Measurements from ENCODE around the gene PIK3R3. TPM values are rescaled to one million over a fixed set of nuclear protein-coding genes. Genes with fewer than 3 reads are reported as not detected.

The PIK3R3 gene
- total and polyA plus RNA-seq, 9 of the 15 experiments (the other 6 are each of a cell fraction or from before 2014, with no cell fraction given): 1.4 to 7.7 (median 4.6) TPM

- no peak overlapping the region for H2AFZ ChIP-seq (ENCODE audit: low read depth, low read length)
- in situ Hi-C loops (cut with MboI): no loop called here
- ATAC-seq (no peak), DNase-seq (ENCODE audit: extremely low read depth in 1 of 4, low spot score in 3 of 4) (no peak), FAIRE-seq (no peak)
- no TSS peak for BruUV-seq (replicated peaks)
- no peaks in the 10 kb centered on the region for H3K27me3 ChIP-seq (ENCODE audit: control insufficient read depth in 2 of 2, insufficient read depth in 2 of 2, low read length in 2 of 2)
- TF ChIP-seq, protein P1, sequence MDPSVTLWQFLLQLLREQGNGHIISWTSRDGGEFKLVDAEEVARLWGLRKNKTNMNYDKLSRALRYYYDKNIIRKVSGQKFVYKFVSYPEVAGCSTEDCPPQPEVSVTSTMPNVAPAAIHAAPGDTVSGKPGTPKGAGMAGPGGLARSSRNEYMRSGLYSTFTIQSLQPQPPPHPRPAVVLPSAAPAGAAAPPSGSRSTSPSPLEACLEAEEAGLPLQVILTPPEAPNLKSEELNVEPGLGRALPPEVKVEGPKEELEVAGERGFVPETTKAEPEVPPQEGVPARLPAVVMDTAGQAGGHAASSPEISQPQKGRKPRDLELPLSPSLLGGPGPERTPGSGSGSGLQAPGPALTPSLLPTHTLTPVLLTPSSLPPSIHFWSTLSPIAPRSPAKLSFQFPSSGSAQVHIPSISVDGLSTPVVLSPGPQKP (CRISPR knock-in tag; IDR thresholded peaks at IDR 0.05): no peak
- TF ChIP-seq, protein P2, sequence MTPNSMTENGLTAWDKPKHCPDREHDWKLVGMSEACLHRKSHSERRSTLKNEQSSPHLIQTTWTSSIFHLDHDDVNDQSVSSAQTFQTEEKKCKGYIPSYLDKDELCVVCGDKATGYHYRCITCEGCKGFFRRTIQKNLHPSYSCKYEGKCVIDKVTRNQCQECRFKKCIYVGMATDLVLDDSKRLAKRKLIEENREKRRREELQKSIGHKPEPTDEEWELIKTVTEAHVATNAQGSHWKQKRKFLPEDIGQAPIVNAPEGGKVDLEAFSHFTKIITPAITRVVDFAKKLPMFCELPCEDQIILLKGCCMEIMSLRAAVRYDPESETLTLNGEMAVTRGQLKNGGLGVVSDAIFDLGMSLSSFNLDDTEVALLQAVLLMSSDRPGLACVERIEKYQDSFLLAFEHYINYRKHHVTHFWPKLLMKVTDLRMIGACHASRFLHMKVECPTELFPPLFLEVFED (CRISPR knock-in tag; conservative IDR thresholded peaks at IDR 0.05): no peak
- TF ChIP-seq SLC30A9 (CRISPR knock-in tag; IDR thresholded peaks at IDR 0.05) (no peak), POLR2AphosphoS5 (IDR thresholded peaks at IDR 0.05; ENCODE audit: control insufficient read depth, insufficient read depth, low read depth, low read length) (no peak), WHSC1 (IDR thresholded peaks at IDR 0.05; ENCODE audit: low read length) (no peak), ZC3H11A (IDR thresholded peaks at IDR 0.05; ENCODE audit: low read depth, low read length) (no peak), STAT5B (CRISPR knock-in tag; IDR thresholded peaks at IDR 0.05) (no peak), NR3C1 (CRISPR knock-in tag; IDR thresholded peaks at IDR 0.05) (no peak)
- TF ChIP-seq, protein P3, sequence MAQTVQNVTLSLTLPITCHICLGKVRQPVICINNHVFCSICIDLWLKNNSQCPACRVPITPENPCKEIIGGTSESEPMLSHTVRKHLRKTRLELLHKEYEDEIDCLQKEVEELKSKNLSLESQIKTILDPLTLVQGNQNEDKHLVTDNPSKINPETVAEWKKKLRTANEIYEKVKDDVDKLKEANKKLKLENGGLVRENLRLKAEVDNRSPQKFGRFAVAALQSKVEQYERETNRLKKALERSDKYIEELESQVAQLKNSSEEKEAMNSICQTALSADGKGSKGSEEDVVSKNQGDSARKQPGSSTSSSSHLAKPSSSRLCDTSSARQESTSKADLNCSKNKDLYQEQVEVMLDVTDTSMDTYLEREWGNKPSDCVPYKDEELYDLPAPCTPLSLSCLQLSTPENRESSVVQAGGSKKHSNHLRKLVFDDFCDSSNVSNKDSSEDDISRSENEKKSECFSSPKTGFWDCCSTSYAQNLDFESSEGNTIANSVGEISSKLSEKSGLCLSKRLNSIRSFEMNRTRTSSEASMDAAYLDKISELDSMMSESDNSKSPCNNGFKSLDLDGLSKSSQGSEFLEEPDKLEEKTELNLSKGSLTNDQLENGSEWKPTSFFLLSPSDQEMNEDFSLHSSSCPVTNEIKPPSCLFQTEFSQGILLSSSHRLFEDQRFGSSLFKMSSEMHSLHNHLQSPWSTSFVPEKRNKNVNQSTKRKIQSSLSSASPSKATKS (CRISPR knock-in tag; IDR thresholded peaks at IDR 0.05): no peak
- no peaks in the 10 kb centered on the region for H3K9me3 ChIP-seq (replicated peaks; ENCODE audit: control insufficient read depth, insufficient read depth, low read depth, low read length)
- no peaks in the 10 kb centered on the region for H3K9me1 ChIP-seq (ENCODE audit: control insufficient read depth, insufficient read depth, low read length)
- H3K79me2 ChIP-seq (ENCODE audit: control insufficient read depth, insufficient read depth, low read length): no peaks in the 10 kb centered on the region
- ChIA-PET CTCF (ENCODE audit: low intra/inter-chr PET ratio) (no interaction called here), POLR2A (interaction anchor here (1.1 to 2.4 kb wide), 2 partner anchors 10 to 11 kb away, joined by 6 to 14 read pairs; no protein-coding TSS in a partner anchor)
- H3K4me3 ChIP-seq: no peak overlapping the region
- no peaks in the 10 kb centered on the region for H3K36me3 ChIP-seq (ENCODE audit: control insufficient read depth, insufficient read depth, low read length)
- intact Hi-C loops (cut with micrococcal nuclease): no loop called here
- H3K27ac ChIP-seq (ENCODE audit: extremely low read depth, low read depth, low read length): no peak overlapping the region
- H4K20me1 ChIP-seq (replicated peaks; ENCODE audit: control insufficient read depth, insufficient read depth, low read length): no peaks in the 10 kb centered on the region
- H3K4me2 ChIP-seq (ENCODE audit: insufficient read depth, low read length): no peak overlapping the region
- H3K4me1 ChIP-seq (replicated peaks in 1 of 2; ENCODE audit: control insufficient read depth in 2 of 2, insufficient read depth in 2 of 2, low read length in 2 of 2): peaks cover 7 to 11% of the 10 kb centered on the region in 2 experiments; a peak in 4 of 5 replicates
- H3K9ac ChIP-seq (ENCODE audit: insufficient read depth in 1 of 2, low read depth in 2 of 2, low read length in 2 of 2): no peak overlapping the region
Measured at GRCh38 chr1:46118856-46119255, 13.6 kb downstream of the PIK3R3 start.

Data from K562 (cell line).